Osteoblast (primary cell): ENCODE results near the gene NCAM1. TPM values are rescaled to one million over a fixed set of nuclear protein-coding genes. Genes with fewer than 3 reads are reported as not detected.

Experiments
- DNase-seq: peaks from one replicate; pipeline ENCODE4 v3.0.0; 2011; ENCODE audit warnings: low spot score, mixed read lengths; ENCODE audit not compliant: insufficient read length; ENCODE audit errors: missing footprints
- H2AFZ ChIP-seq: 2 replicates; pipeline ENCODE4 v1.6.0; 2011; ENCODE audit warnings: mild to moderate bottlenecking, low read length
- H3K27ac ChIP-seq: 2 replicates; pipeline ENCODE4 v1.5.1; 2011; ENCODE audit warnings: mild to moderate bottlenecking, low read depth, low read length, moderate library complexity
- H3K27me3 ChIP-seq: 2 replicates; pipeline ENCODE4 v1.6.0; 2012; ENCODE audit warnings: mild to moderate bottlenecking, control low read depth, inconsistent platforms, low read length, moderate library complexity; ENCODE audit not compliant: insufficient read depth
- H3K36me3 ChIP-seq: 2 replicates; pipeline ENCODE4 v1.5.1; 2011; ENCODE audit warnings: mild to moderate bottlenecking, low read length, control low read depth, moderate library complexity; ENCODE audit not compliant: insufficient read depth
- H3K4me1 ChIP-seq: 2 replicates; pipeline ENCODE4 v1.5.1; 2011; ENCODE audit warnings: mild to moderate bottlenecking, low read length, control low read depth, moderate library complexity; ENCODE audit not compliant: insufficient read depth
- H3K4me2 ChIP-seq: 2 replicates; pipeline ENCODE4 v1.6.0; 2011; ENCODE audit warnings: mild to moderate bottlenecking, low read length; ENCODE audit not compliant: insufficient read depth
- H3K4me3 ChIP-seq: fragments of 200-600 bp; sonication (generic); 3 replicates; pipeline ENCODE4 v1.5.1; 2012; ENCODE audit warnings: mild to moderate bottlenecking, low read length, inconsistent platforms; ENCODE audit not compliant: insufficient read depth
- H3K79me2 ChIP-seq: 2 replicates; pipeline ENCODE4 v1.6.0; 2012; ENCODE audit warnings: mild to moderate bottlenecking, low read length, control low read depth, inconsistent platforms; ENCODE audit not compliant: insufficient read depth
- H3K9me3 ChIP-seq: 2 replicates; pipeline ENCODE4 v1.5.1; 2011; ENCODE audit warnings: low read depth, low read length, control low read depth
- H4K20me1 ChIP-seq: 2 replicates; pipeline ENCODE4 v1.6.0; 2012; ENCODE audit warnings: mild to moderate bottlenecking, low read length, control low read depth; ENCODE audit not compliant: insufficient read depth
- total RNA-seq: library from RNA; depleted of rRNA; stranded (reverse); fragments of >200 nt; gene quantifications from 2 replicates; pipeline ENCODE4 v1.2.3, GENCODE V29; 2012
- TF ChIP-seq, protein P1 (sequence below): IDR thresholded peaks from 2 replicates; pipeline ENCODE4 v1.5.1; 2011; ENCODE audit warnings: mild to moderate bottlenecking, low read depth, low read length, moderate library complexity; ENCODE audit errors: extremely low read depth

NCAM1 gene
- total RNA-seq, 1 donor = 2.2 TPM

DNA sequence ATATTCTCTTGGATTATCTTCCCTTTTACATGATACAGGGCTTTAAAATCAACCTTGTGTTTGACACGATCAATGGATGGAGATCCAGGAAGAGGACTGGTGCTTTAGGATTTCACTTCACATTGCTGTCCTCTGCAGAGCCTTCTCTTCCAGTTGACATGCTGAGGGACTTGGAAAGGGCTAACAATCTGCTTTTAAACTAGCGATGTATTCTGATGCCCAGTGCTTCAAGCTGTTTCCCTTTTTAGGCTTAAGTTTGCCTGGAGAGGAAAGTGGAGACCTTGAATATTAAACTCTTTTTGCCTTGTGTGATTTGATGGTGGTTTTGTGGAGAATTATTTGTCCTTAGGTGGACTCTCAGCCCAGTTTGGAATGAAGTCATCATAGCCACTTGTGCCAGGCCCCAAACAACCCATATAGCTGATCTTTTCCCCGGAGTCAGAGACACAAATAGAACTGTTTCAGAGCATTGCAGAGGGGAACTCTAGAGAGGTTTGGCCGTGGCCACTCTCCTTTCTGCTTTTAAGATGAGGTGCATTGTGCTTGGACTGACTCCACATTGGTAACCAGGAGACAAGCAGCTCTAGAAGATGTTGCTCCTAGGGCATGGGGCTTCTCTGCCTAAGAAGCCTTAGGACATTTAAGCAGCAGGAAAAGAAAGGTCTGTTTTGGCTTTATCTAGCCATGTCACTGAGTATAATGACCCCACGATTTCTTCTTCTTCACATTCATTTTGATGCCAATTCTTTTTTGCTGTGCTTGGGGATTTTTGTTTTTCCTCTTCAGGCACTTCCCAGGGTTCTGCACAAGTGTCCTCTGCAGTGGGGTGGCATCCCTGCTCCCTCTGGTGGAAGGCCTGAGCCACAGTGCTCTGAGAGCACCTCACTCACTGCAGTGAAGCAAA, 152.8 kb downstream of the NCAM1 start:
- Histone ChIP-seq H3K79me2 (no peaks in the 10 kb centered on the region), H4K20me1 (no peaks in the 10 kb centered on the region), H3K4me3 (no peak overlapping the region), H2AFZ (no peak overlapping the region), H3K36me3 (no peaks in the 10 kb centered on the region), H3K27me3 (no peaks in the 10 kb centered on the region), H3K27ac (no peak overlapping the region), H3K4me1 (no peaks in the 10 kb centered on the region), H3K4me2 (no peak overlapping the region), H3K9me3 (no peaks in the 10 kb centered on the region)
- TF ChIP-seq, protein P1, sequence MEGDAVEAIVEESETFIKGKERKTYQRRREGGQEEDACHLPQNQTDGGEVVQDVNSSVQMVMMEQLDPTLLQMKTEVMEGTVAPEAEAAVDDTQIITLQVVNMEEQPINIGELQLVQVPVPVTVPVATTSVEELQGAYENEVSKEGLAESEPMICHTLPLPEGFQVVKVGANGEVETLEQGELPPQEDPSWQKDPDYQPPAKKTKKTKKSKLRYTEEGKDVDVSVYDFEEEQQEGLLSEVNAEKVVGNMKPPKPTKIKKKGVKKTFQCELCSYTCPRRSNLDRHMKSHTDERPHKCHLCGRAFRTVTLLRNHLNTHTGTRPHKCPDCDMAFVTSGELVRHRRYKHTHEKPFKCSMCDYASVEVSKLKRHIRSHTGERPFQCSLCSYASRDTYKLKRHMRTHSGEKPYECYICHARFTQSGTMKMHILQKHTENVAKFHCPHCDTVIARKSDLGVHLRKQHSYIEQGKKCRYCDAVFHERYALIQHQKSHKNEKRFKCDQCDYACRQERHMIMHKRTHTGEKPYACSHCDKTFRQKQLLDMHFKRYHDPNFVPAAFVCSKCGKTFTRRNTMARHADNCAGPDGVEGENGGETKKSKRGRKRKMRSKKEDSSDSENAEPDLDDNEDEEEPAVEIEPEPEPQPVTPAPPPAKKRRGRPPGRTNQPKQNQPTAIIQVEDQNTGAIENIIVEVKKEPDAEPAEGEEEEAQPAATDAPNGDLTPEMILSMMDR = peak; percentile 69
- no peak for DNase-seq

GRCh38 chr11:113114705-113115027, 153.4 kb downstream of the NCAM1 start:
- no peaks in the 10 kb centered on the region for H3K79me2 ChIP-seq
- no peak overlapping the region for H2AFZ ChIP-seq
- H3K9me3 ChIP-seq = no peaks in the 10 kb centered on the region
- H3K4me2 ChIP-seq = no peak overlapping the region
- no peaks in the 10 kb centered on the region for H3K36me3 ChIP-seq
- no peaks in the 10 kb centered on the region for H4K20me1 ChIP-seq
- TF ChIP-seq, protein P1 = no peak
- no peaks in the 10 kb centered on the region for H3K4me1 ChIP-seq
- H3K27ac ChIP-seq = no peak overlapping the region
- DNase-seq = no peak
- H3K4me3 ChIP-seq = no peak overlapping the region
- no peaks in the 10 kb centered on the region for H3K27me3 ChIP-seq

GRCh38 chr11:113118104-113118503, 156.9 kb downstream of the NCAM1 start:
- no peaks in the 10 kb centered on the region for H3K4me1 ChIP-seq
- DNase-seq = no peak

GRCh38 chr11:113119074-113119473, 157.9 kb downstream of the NCAM1 start:
- Histone ChIP-seq H3K27me3 (no peaks in the 10 kb centered on the region), H2AFZ (no peak overlapping the region), H4K20me1 (no peaks in the 10 kb centered on the region), H3K4me3 (no peak overlapping the region), H3K36me3 (no peaks in the 10 kb centered on the region), H3K27ac (no peak overlapping the region), H3K9me3 (no peaks in the 10 kb centered on the region), H3K4me1 (no peaks in the 10 kb centered on the region), H3K4me2 (no peak overlapping the region), H3K79me2 (no peaks in the 10 kb centered on the region)
- no peak for DNase-seq
- TF ChIP-seq, protein P1 = no peak

More at GRCh38 chr11:113118104-113118503, 156.9 kb downstream of the NCAM1 start:
- TF ChIP-seq, protein P1 = no peak
- no peak overlapping the region for H2AFZ ChIP-seq
- no peak overlapping the region for H3K4me2 ChIP-seq
- no peaks in the 10 kb centered on the region for H3K79me2 ChIP-seq
- H3K27ac ChIP-seq = no peak overlapping the region
- H3K27me3 ChIP-seq = no peaks in the 10 kb centered on the region
- no peaks in the 10 kb centered on the region for H4K20me1 ChIP-seq
- H3K36me3 ChIP-seq = no peaks in the 10 kb centered on the region
- no peak overlapping the region for H3K4me3 ChIP-seq
- no peaks in the 10 kb centered on the region for H3K9me3 ChIP-seq
